Adrenal gland (tissue), 12 donors: ENCODE results near the gene COBLL1. TPM values are rescaled to one million over a fixed set of nuclear protein-coding genes. Genes with fewer than 3 reads are reported as not detected.
"Not testable (repeated sequence)": the region's sequence is repeated elsewhere in the genome, so short reads cannot be mapped to it uniquely, and the experiment has no call there.

Experiments used
- DNase-seq, 7 donors: peaks; one replicate each; pipeline ENCODE4 v3.0.0-alpha.2; 2019 to 2020
- H3K27ac ChIP-seq, 5 donors: fragments of 200-600 bp; sonication (generic) in 4 of 5; 1 replicate in 3 of 5; 2 replicates in 2 of 5; pipeline versions ENCODE4 v1.5.1 to v1.8.0; 2016 to 2020; ENCODE audit warnings: mild to moderate bottlenecking in 1 of 5
- H3K27me3 ChIP-seq: fragments of 200-600 bp; 2 replicates; pipeline ENCODE4 v1.8.0; 2021
- H3K36me3 ChIP-seq, 2 donors: fragments of 200-600 bp; replicated peaks in 1 of 2; 1 replicate in 1 of 2; 2 replicates in 1 of 2; pipeline versions ENCODE4 v1.5.1 to v1.8.0; 2018 to 2022
- H3K4me1 ChIP-seq, 2 donors: fragments of 200-600 bp; replicated peaks in 1 of 2; 1 replicate in 1 of 2; 2 replicates in 1 of 2; pipeline versions ENCODE4 v1.5.1 to v1.8.0; 2018 to 2021
- H3K4me3 ChIP-seq, 4 donors: fragments of 200-600 bp; sonication (generic) in 3 of 4; one replicate each; pipeline ENCODE4 v1.5.1; 2016 to 2018
- H3K9me3 ChIP-seq, 3 donors: fragments of 200-600 bp; sonication (generic) in 1 of 3; replicated peaks in 1 of 3; 1 replicate in 2 of 3; 2 replicates in 1 of 3; pipeline versions ENCODE4 v1.5.1 to v1.8.0; 2016 to 2021
- CTCF ChIP-seq, 6 experiments: fragments of 450-650 bp in 4 of 6; fragments of 200-600 bp in 2 of 6; sonication (generic) in 1 of 6; IDR thresholded peaks; 1 replicate in 5 of 6; 2 replicates in 1 of 6; pipeline versions ENCODE4 v1.5.1 to v1.8.0; 2016 to 2021; ENCODE audit warnings: antibody characterized with exemption in 6 of 6, mild to moderate bottlenecking in 2 of 6, moderate library complexity in 1 of 6
- POLR2A ChIP-seq, 2 donors: fragments of 450-650 bp; IDR thresholded peaks; one replicate each; pipeline ENCODE4 v1.6.1; 2017; ENCODE audit warnings: antibody characterized with exemption in 2 of 2, mild to moderate bottlenecking in 2 of 2, moderate library complexity in 1 of 2
- WGBS, 4 donors: extraction: QIAGEN DNeasy Blood & Tissue Kit in 2 of 4; methylation state at CpG; one replicate each; pipeline versions ENCODE4 v1.1.5 to v1.1.7; 2013 to 2017; 5-methylcytosine and 5-hydroxymethylcytosine counted together
- intact Hi-C, 2 donors: fragments of 100-400 bp; cut with DNase I; formaldehyde crosslinking; loops; one replicate each; pipeline versions ENCODE4 v1.14.1 to v1.15.0; 2022 to 2023
- polyA plus RNA-seq, 3 donors: library from polyadenylated mRNA; stranded (reverse); fragments of 200-250 nt in 2 of 3; fragments of 350-450 nt in 1 of 3; fragmentation: Illumina TruSeq in 1 of 3; extraction: RNeasy Lipid Tissue Mini Kit (QIAGEN cat#74804) in 1 of 3; gene quantifications; one replicate each; pipeline ENCODE4 v1.2.3, GENCODE V29; 2013 to 2014
- total RNA-seq, 9 donors: library from RNA; depleted of rRNA in 4 of 9; stranded (reverse); fragments of >200 nt in 4 of 9; fragments of 120-200 nt in 1 of 9; fragmentation: NEBNext Ultra II Directional in 1 of 9; extraction: Animal tissue kit (Norgen Biotek cat#: 25700) in 1 of 9; gene quantifications; one replicate each; pipeline versions ENCODE4 v1.1.0 to v1.2.4, GENCODE V29; 2013 to 2023
- donor health status: healthy with polysubstance abuse.
- donor health status: Bipolar disorder and iron deficiency.
- donor health status: DM: yes; HTN: yes; CAD: no.
- donor health status: DM: no; HTN: no; CAD: no.
- donor health status: DM: no; HTN: no; CAD: no.
- donor health status: DM: yes; HTN: yes; CAD: no.

The COBLL1 gene
- total and polyA plus RNA-seq, 12 donors, result 25.8 to 365 (median 212) TPM

DNA sequence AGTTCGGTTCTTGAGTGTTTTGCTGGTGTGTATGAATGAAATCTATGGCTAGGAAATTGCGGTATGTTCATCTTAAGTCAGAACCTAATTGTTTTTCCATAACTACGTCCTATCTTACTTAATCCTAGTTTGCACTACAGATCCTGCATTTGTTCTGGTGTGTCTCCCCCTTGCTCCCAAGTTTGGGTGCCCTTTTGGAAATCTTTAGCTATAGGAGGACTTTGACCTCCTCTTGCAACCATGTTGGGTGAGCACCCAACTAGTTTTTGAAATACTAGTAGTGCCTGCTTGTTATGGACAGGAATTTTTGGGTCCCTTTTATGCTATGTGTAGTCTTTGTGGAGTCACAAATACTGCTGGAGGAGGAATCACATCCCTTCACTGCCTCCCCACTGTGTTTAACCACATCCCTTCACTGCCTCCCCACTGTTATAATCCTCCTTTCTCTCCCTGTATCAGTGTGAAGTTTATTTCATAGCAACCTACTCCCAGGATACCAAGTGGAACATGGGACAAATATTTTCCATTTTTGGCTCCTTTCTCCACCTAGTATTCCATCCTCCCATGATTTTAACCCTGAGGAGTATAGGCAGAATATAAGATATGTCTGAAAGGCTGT, 26.3 kb upstream of the COBLL1 start:
- H3K4me3 ChIP-seq, result no peak overlapping the region
- no peak for TF ChIP-seq POLR2A (IDR thresholded peaks at IDR 0.05)
- TF ChIP-seq CTCF (IDR thresholded peaks at IDR 0.05), result no peak
- H3K27me3 ChIP-seq, result no peaks in the 10 kb centered on the region
- intact Hi-C loops, result no loop called here
- H3K4me1 ChIP-seq, result no peaks in the 10 kb centered on the region
- H3K36me3 ChIP-seq, result no peaks in the 10 kb centered on the region
- H3K9me3 ChIP-seq, result no peaks in the 10 kb centered on the region
- H3K27ac ChIP-seq, result no peak overlapping the region
- 58 to 63% (median 61%) methylated on average over 3 of the region's 3 CpGs for WGBS, 4 donors
- no peak for DNase-seq

DNA sequence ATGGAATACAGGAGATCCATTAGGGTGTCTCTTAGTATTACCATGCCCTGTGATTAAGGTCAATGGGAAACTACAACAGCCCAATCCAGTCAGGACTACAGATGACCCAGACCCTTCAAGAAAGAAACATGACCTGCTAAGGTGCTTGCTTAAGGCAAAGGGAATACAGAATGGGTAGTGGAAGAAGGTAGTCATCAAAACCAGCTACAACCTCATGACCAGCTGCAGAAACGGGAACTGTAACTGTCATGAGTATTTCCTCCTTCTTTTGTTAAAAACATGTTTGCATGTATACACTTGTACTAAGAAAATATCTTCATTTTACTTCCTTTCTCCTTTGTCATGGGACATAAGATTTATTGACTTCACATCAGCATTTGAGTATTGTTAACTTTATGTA, 24.8 kb upstream of the COBLL1 start:
- intact Hi-C loops, H3K4me3 ChIP-seq, H3K9me3 ChIP-seq, H3K36me3 ChIP-seq, H3K27ac ChIP-seq, H3K4me1 ChIP-seq, H3K27me3 ChIP-seq, DNase-seq: not testable (repeated sequence)
- WGBS, 4 donors, result 65 to 86% (median 75%) methylated on average over 1 of the region's 1 CpG

DNA sequence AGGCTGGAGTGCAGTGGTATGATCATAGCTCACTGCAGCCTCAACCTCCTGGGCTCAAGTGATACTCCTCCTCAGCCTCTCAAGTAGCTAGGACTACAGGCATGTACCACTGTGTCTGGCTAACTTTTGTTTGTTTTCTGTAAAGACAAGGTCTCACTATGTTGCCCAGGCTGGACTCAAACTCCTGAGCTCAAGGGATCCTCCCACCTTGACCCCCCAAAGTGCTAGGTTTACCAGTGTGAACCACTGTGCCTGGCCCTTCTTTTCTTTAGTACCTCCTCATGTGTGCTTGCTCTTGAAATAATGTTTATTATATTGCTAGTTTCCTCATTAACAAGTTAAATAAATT, 19.0 kb upstream of the COBLL1 start:
- H3K36me3 ChIP-seq, result no peaks in the 10 kb centered on the region
- no peak for DNase-seq
- H3K4me3 ChIP-seq, result no peak overlapping the region
- TF ChIP-seq POLR2A (IDR thresholded peaks at IDR 0.05) (no peak), CTCF (IDR thresholded peaks at IDR 0.05) (no peak)
- no peaks in the 10 kb centered on the region for H3K27me3 ChIP-seq
- intact Hi-C loops, result no loop called here
- peaks cover 0 to 4% of the 10 kb centered on the region in 2 donors for H3K4me1 ChIP-seq
- no peak overlapping the region for H3K27ac ChIP-seq
- H3K9me3 ChIP-seq, result no peaks in the 10 kb centered on the region

DNA sequence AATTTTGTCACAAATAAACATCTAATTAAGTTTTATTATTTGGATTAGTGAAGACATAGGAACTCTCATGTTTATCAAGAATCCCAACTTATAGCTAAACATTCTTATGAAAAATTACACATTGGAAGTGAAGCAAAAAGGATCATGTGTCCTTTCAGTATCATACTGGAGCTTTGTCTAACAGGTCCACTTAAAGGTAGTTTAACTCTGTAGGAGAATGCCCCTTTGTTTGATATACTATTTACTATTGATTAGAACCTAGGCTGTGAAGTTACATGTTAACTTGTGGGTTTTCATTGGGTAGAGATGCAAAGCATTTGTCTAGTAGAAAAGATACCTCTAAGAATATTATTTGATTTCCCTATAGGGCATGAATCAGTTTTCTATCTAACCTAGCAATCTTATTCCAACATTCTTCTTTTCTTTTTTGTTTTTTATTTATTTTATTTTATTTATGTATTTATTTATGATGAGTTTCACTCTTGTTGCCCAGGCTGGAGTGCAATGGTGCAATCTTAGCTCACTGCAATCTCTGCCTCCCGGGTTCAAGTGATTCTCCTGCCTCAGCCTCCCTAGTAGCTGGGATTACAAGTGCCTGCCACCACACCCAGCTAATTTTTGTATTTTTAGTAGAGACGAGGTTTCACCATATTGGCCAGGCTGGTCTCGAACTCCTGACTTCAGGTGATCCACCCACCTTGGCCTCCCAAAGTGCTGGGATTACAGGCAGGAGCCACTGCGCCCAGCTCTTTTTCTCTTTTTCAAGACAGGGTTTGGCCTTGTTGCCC, 18.5 kb upstream of the COBLL1 start:
- DNase-seq, H3K9me3 ChIP-seq, H3K36me3 ChIP-seq, intact Hi-C loops, H3K4me1 ChIP-seq, H3K27ac ChIP-seq, H3K27me3 ChIP-seq, H3K4me3 ChIP-seq: not testable (repeated sequence)
- 94 to 99% (median 96%) methylated on average over 3 to 4 of the region's 4 CpGs for WGBS, 4 donors

DNA sequence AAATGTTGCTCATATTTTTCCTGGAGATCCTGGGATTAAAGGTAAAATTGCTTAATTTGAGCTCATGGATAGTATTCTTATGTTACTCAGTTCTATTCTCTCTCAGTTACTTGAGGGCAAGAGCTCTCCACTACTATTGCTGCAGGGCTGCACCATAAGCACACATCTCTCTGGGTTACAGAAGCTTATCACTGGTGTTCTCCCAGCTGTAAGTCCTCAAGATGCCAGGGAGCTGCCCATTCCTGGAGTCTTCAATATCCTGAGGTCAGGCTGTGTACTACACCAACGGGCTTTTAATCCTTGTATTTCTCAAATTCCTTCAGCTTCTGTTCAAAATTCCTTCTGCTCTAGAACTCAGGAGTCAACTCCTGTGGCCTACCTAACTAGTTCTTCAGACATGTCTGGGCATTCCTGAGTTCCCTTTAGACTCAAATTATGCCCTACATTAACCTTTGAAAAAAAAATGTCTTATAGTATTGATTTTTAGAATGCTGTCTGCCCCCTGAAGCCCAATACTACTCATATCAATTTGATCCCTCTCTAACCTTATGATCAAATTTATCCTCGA, 17.7 kb upstream of the COBLL1 start:
- H3K4me1 ChIP-seq, result peaks cover 0 to 4% of the 10 kb centered on the region in 2 donors
- H3K27ac ChIP-seq, result no peak overlapping the region
- 82 to 88% (median 87%) methylated on average over 2 of the region's 2 CpGs for WGBS, 4 donors
- no peaks in the 10 kb centered on the region for H3K36me3 ChIP-seq
- no peaks in the 10 kb centered on the region for H3K9me3 ChIP-seq
- no peak for DNase-seq
- intact Hi-C loops, result no loop called here
- H3K4me3 ChIP-seq, result no peak overlapping the region
- no peak for TF ChIP-seq POLR2A (IDR thresholded peaks at IDR 0.05)
- TF ChIP-seq CTCF (IDR thresholded peaks at IDR 0.05), result no peak
- no peaks in the 10 kb centered on the region for H3K27me3 ChIP-seq
